ENCODE data around the gene HSPA5.

- TF ChIP-seq CTCF (IDR thresholded peaks at IDR 0.05) (no peak), POLR2A (IDR thresholded peaks at IDR 0.05) (no peak), POLR2AphosphoS5 (IDR thresholded peaks at IDR 0.05) (no peak)
Measured at GRCh38 chr9:125227761-125228160, 13.4 kb downstream of the HSPA5 start.

Measured in sigmoid colon (tissue), 4 donors.